ENCODE measurements around the gene MRPL52. TPM values are rescaled to one million over a fixed set of nuclear protein-coding genes. Genes with fewer than 3 reads are reported as not detected.

Gene MRPL52
- polyA plus RNA-seq, 3 donors, result 32.3 to 164 (median 130) TPM

DNA sequence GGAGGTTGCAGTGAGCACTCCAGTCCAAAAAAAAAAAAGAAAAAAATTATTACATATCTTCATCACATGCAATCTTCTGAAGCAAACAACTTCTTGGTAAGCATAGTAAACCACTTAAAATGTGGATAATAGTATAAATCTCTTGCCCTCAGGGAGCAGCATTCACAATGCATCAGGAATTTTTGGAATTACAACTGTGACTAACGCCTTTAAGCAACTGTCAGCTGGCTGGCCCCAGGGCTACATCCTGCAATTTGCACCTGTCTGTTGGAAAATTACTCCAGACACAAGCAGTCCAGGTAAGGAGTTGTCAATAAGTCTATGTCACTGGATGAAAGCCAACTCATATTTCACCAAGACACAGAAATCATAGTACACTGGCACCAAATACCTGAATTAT is 9.0 kb upstream of the MRPL52 start:
- peaks cover 71 to 85% of the 10 kb centered on the region in 2 donors for H3K4me1 ChIP-seq (ENCODE audit: control insufficient read depth in 1 of 2, insufficient read depth in 2 of 2, low read length in 2 of 2)
- Mint-ChIP-seq H3K9me3 (peaks cover 0 to 2% (median 0%) of the 10 kb centered on the region in 7 donors), H3K27ac (peak overlapping the region in 1 of 7 donors; percentile 62)

DNA sequence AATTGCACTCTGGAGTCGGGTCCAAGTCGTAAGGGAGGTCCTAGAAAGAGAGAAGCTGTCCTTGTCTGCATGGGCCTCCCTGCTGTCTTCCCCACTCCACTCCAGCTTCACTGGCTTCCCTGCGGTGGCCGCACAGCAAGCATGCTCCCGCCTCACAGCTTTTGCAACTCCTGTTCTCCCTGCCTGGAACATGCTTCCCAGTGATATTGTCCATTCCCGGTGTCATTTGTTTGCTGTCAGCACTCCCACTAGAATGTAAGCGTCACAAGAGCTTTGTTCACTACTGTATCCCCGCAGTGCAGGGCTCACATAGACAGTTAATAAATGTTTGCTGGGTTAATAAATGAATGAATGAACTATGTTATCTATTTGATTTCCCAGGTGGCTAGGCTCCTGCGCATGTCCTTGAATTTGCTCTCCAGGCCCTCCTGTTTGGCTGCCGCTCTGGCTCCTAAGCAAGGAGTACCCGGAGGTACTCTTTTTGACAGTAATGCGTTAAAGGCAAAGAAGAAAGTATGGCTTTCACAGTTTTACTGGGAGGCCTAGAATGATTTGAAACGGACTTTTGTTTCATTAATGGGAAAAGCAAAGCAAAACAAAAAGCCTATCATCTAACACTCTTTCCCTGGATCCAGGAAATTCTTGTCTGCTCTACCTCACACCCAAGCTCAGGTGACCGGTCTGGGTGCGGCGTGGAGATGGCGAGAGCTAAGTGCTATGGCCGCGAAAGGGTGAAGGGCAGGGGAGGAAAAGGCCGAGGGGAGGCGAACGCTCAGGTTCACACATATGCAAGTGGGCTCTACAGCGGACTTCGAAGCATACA is 8.3 kb upstream of the MRPL52 start:
- H3K27ac ChIP-seq (ENCODE audit: low read depth in 1 of 2, low read length in 2 of 2), result no peak overlapping the region
- Mint-ChIP-seq H3K9me3 (no peaks in the 10 kb centered on the region), H3K27ac (peak overlapping the region in 4 of 7 donors; percentile 42 to 66 (median 58)), H3K36me3 (peaks cover 2 to 3% of the 10 kb centered on the region in 2 donors), H3K4me1 (peaks cover 61% of the 10 kb centered on the region), H3K4me3 (no peak overlapping the region), H3K27me3 (ENCODE audit: low read depth in 3 of 3) (peaks cover 0 to 6% (median 6%) of the 10 kb centered on the region in 3 donors)
- no peaks in the 10 kb centered on the region for H3K27me3 ChIP-seq (ENCODE audit: control insufficient read depth in 2 of 2, insufficient read depth in 2 of 2, low read length in 2 of 2)
- 96% methylated on average over 15 of the region's 24 CpGs for WGBS (ENCODE audit: insufficient coverage)
- no peak overlapping the region for H3K4me3 ChIP-seq (replicated peaks in 1 of 3; ENCODE audit: low read depth in 2 of 3, low read length in 3 of 3)
- DNase-seq, result no peak
- H3K9me3 ChIP-seq (replicated peaks in 1 of 2; ENCODE audit: control insufficient read depth in 1 of 2, insufficient read depth in 1 of 2, low read length in 2 of 2), result no peaks in the 10 kb centered on the region
- no peak overlapping the region for H3K4me2 ChIP-seq (replicated peaks; ENCODE audit: extremely low read depth, low read length, poor library complexity, severe bottlenecking)
- no peaks in the 10 kb centered on the region for H4K20me1 ChIP-seq (ENCODE audit: insufficient read depth, low read length)
- intact Hi-C loops (cut with micrococcal nuclease), result loop anchor here in 1 of 2 donors (2.0 to 5.0 kb wide), 2 partner anchors 31 to 34 kb away; no protein-coding TSS in a partner anchor
- no peak overlapping the region for H3K9ac ChIP-seq (ENCODE audit: insufficient read depth, low read length, poor library complexity, severe bottlenecking)
- peaks cover 65 to 78% of the 10 kb centered on the region in 2 donors for H3K4me1 ChIP-seq (ENCODE audit: control insufficient read depth in 1 of 2, insufficient read depth in 2 of 2, low read length in 2 of 2)
- no peaks in the 10 kb centered on the region for H3K79me2 ChIP-seq (ENCODE audit: insufficient read depth, low read length)
- TF ChIP-seq, protein P1, sequence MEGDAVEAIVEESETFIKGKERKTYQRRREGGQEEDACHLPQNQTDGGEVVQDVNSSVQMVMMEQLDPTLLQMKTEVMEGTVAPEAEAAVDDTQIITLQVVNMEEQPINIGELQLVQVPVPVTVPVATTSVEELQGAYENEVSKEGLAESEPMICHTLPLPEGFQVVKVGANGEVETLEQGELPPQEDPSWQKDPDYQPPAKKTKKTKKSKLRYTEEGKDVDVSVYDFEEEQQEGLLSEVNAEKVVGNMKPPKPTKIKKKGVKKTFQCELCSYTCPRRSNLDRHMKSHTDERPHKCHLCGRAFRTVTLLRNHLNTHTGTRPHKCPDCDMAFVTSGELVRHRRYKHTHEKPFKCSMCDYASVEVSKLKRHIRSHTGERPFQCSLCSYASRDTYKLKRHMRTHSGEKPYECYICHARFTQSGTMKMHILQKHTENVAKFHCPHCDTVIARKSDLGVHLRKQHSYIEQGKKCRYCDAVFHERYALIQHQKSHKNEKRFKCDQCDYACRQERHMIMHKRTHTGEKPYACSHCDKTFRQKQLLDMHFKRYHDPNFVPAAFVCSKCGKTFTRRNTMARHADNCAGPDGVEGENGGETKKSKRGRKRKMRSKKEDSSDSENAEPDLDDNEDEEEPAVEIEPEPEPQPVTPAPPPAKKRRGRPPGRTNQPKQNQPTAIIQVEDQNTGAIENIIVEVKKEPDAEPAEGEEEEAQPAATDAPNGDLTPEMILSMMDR (IDR thresholded peaks at IDR 0.05), result no peak
- H2AFZ ChIP-seq (ENCODE audit: insufficient read depth, low read depth, low read length, poor library complexity, severe bottlenecking), result no peak overlapping the region
- H3K36me3 ChIP-seq (replicated peaks in 1 of 2; ENCODE audit: control insufficient read depth in 1 of 2, insufficient read depth in 2 of 2, low read length in 2 of 2), result no peaks in the 10 kb centered on the region

More for the DNA sequence above, 9.0 kb upstream of the MRPL52 start:
- Histone ChIP-seq H3K4me2 (replicated peaks; ENCODE audit: extremely low read depth, low read length, poor library complexity, severe bottlenecking) (no peak overlapping the region), H3K27ac (ENCODE audit: low read depth in 1 of 2, low read length in 2 of 2) (no peak overlapping the region), H3K36me3 (replicated peaks in 1 of 2; ENCODE audit: control insufficient read depth in 1 of 2, insufficient read depth in 2 of 2, low read length in 2 of 2) (no peaks in the 10 kb centered on the region), H4K20me1 (ENCODE audit: insufficient read depth, low read length) (no peaks in the 10 kb centered on the region), H3K27me3 (ENCODE audit: control insufficient read depth in 2 of 2, insufficient read depth in 2 of 2, low read length in 2 of 2) (no peaks in the 10 kb centered on the region), H2AFZ (ENCODE audit: insufficient read depth, low read depth, low read length, poor library complexity, severe bottlenecking) (no peak overlapping the region), H3K9me3 (replicated peaks in 1 of 2; ENCODE audit: control insufficient read depth in 1 of 2, insufficient read depth in 1 of 2, low read length in 2 of 2) (no peaks in the 10 kb centered on the region), H3K4me3 (replicated peaks in 1 of 3; ENCODE audit: low read depth in 2 of 3, low read length in 3 of 3) (no peak overlapping the region), H3K9ac (ENCODE audit: insufficient read depth, low read length, poor library complexity, severe bottlenecking) (no peak overlapping the region), H3K79me2 (ENCODE audit: insufficient read depth, low read length) (no peaks in the 10 kb centered on the region)
- intact Hi-C loops (cut with micrococcal nuclease), result loop anchor here in 1 of 2 donors (5.0 kb wide), 1 partner anchor 33 kb away; no protein-coding TSS in a partner anchor
- Mint-ChIP-seq H3K36me3 (peaks cover 2% of the 10 kb centered on the region in 2 donors), H3K27me3 (ENCODE audit: low read depth in 3 of 3) (peaks cover 0 to 6% (median 2%) of the 10 kb centered on the region in 3 donors), H3K4me3 (no peak overlapping the region), H3K4me1 (peaks cover 67% of the 10 kb centered on the region)
- WGBS (ENCODE audit: insufficient coverage), result no CpG with 5 or more reads among the region's 1 CpG
- DNase-seq, result no peak
- TF ChIP-seq, protein P1 (IDR thresholded peaks at IDR 0.05), result no peak

Data from CD14-positive monocyte (primary cell).